Fibroblast of lung (primary cell): ENCODE data around the gene RNU6-9.

ENCODE experiments used
- CTCF ChIP-seq, 2 donors: IDR thresholded peaks in 1 of 2; conservative IDR thresholded peaks in 1 of 2; 1 replicate in 1 of 2; 2 replicates in 1 of 2; pipeline ENCODE4 v1.5.1; 2011 to 2012; ENCODE audit warnings: low read length in 2 of 2, control low read depth in 1 of 2, inconsistent platforms in 1 of 2, low read depth in 1 of 2, mild to moderate bottlenecking in 1 of 2
- EZH2 ChIP-seq: IDR thresholded peaks from 2 replicates; pipeline ENCODE4 v1.5.1; 2012; ENCODE audit warnings: low read length, control low read depth, mild to moderate bottlenecking; ENCODE audit errors: missing control alignments

- no peak for TF ChIP-seq CTCF (conservative IDR thresholded peaks at IDR 0.05 in 1 of 2, IDR thresholded peaks at IDR 0.05 in 1 of 2; ENCODE audit: low read depth in 1 of 2, low read length in 2 of 2)
- no peak for TF ChIP-seq EZH2
These were observed 36.6 kb downstream of the RNU6-9 start for GRCh38 chr19:929891-930258.
